GM12864 (cell line): ENCODE results near the gene ENGASE.

Experiments used
- DNase-seq: peaks from one replicate; pipeline ENCODE4 v3.0.0-alpha.2; 2011; ENCODE audit warnings: low read depth
- H3K4me3 ChIP-seq: 2 replicates; pipeline ENCODE4 v1.5.1; 2011; ENCODE audit warnings: mild to moderate bottlenecking, low read depth, low read length, control low read depth
- TF ChIP-seq, protein P1 (sequence below): IDR thresholded peaks from 2 replicates; pipeline ENCODE4 v1.5.1; 2011; ENCODE audit warnings: low read depth, mild to moderate bottlenecking, moderate library complexity, low read length, control low read depth, inconsistent platforms; ENCODE audit errors: missing control alignments

Gene ENGASE

GRCh38 chr17:79124513-79125209 is 50.0 kb downstream of the ENGASE start:
- no peak for DNase-seq
- no peak overlapping the region for H3K4me3 ChIP-seq
- TF ChIP-seq, protein P1, sequence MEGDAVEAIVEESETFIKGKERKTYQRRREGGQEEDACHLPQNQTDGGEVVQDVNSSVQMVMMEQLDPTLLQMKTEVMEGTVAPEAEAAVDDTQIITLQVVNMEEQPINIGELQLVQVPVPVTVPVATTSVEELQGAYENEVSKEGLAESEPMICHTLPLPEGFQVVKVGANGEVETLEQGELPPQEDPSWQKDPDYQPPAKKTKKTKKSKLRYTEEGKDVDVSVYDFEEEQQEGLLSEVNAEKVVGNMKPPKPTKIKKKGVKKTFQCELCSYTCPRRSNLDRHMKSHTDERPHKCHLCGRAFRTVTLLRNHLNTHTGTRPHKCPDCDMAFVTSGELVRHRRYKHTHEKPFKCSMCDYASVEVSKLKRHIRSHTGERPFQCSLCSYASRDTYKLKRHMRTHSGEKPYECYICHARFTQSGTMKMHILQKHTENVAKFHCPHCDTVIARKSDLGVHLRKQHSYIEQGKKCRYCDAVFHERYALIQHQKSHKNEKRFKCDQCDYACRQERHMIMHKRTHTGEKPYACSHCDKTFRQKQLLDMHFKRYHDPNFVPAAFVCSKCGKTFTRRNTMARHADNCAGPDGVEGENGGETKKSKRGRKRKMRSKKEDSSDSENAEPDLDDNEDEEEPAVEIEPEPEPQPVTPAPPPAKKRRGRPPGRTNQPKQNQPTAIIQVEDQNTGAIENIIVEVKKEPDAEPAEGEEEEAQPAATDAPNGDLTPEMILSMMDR: no peak

- H3K4me3 ChIP-seq: no peak overlapping the region
- TF ChIP-seq, protein P1: no peak
- no peak for DNase-seq
Observed at GRCh38 chr17:79125503-79125902, 50.9 kb downstream of the ENGASE start.

DNA sequence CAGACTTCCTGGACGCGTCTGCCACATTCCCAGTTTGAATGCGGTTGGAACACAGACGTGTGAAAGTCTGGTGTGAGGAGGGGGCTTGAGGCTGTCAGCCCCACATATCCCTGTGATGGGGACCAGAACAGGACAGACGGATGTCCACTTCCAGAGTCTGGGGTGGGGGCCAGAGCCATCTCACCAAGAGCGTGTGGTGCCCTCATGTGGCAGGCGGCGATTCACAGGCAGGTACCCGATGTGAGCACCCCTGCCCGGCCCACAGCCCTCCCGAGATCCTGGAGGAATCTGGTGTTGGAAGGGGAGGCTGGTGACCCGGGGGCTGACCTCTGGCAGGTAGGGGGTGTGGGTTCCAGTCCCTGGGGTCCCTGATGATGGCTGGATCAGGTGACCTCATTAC is 51.5 kb downstream of the ENGASE start:
- no peak overlapping the region for H3K4me3 ChIP-seq
- TF ChIP-seq, protein P1: no peak
- no peak for DNase-seq

DNA sequence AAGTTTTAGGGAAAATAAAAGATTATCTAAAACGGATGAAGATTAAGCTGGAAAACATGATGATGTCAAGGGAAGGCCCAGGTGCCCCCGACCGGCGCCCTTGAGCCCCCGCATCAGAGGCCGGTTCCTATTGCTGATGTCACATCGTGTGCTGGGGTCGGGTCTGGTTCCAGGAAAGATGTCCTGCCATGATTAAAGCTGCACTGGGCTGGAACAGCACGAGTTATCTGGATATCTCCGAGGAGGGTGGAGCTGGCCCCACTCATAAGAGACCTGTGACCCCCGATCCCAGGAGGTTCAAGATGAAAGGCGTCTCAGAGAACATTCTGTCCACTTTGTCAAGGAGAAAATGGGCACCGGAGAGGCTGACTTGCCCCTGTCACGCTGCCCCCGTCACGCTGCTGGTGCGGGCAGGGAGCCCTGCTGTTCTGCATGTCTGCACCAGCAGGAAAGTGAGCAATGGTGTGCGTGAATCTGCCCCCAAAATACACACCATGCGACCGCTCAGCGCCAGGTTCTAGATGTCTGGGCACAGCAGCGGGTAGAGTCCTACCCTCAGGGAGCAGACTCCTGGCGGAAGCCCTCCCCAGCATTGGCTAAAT is 53.0 kb downstream of the ENGASE start:
- no peak overlapping the region for H3K4me3 ChIP-seq
- no peak for DNase-seq
- TF ChIP-seq, protein P1: no peak

GRCh38 chr17:79129523-79129922 is 54.9 kb downstream of the ENGASE start:
- no peak for DNase-seq
- H3K4me3 ChIP-seq: no peak overlapping the region
- TF ChIP-seq, protein P1: no peak

GRCh38 chr17:79130536-79131273 is 56.1 kb downstream of the ENGASE start:
- DNase-seq: no peak
- H3K4me3 ChIP-seq: no peak overlapping the region
- TF ChIP-seq, protein P1: no peak
